ENCODE results near the gene CHI3L1.

The CHI3L1 gene

DNA sequence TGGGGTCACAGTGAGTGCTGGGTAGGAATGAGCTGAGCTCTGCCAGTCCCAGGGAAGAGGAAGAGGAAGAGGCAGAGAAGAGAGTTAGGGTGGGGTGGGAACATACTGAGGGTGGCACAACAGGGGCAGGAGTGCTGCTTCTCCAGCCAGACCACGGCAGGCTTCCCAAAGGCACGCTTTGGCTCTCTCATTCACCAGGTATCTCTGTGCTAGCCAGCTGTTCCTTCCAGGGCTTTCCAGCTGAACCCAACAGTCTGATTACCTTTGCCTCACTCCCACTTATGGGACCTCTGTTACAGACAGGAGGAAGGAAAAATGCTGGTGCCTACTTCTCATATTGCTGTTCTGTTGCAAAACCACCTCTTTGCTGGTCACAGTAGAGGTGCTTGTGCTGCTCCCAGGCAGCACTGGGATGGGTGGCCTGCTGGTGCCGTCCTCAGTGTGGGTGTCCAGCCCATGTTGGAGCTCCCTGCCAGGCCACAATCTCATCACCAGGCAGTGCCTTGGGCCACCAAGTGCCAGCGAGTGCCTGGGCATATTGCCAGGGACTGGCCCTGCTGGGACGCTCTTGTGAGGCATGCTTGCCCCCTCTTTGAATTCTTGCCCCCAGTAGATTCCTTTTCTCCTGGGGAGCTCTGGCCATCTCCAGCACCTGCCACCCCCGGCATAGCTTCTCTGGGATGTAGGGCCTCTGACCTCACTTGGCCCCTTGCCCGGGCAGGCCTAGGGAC is 56.8 kb downstream of the CHI3L1 start:
- no peak for DNase-seq (ENCODE audit: extremely low read depth, low read depth)
- TF ChIP-seq, protein P1, sequence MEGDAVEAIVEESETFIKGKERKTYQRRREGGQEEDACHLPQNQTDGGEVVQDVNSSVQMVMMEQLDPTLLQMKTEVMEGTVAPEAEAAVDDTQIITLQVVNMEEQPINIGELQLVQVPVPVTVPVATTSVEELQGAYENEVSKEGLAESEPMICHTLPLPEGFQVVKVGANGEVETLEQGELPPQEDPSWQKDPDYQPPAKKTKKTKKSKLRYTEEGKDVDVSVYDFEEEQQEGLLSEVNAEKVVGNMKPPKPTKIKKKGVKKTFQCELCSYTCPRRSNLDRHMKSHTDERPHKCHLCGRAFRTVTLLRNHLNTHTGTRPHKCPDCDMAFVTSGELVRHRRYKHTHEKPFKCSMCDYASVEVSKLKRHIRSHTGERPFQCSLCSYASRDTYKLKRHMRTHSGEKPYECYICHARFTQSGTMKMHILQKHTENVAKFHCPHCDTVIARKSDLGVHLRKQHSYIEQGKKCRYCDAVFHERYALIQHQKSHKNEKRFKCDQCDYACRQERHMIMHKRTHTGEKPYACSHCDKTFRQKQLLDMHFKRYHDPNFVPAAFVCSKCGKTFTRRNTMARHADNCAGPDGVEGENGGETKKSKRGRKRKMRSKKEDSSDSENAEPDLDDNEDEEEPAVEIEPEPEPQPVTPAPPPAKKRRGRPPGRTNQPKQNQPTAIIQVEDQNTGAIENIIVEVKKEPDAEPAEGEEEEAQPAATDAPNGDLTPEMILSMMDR (IDR thresholded peaks at IDR 0.05; ENCODE audit: low read depth, low read length) = no peak
